GM19452 (cell line): ENCODE data around the gene ZNF592.

ENCODE experiments used
- ATAC-seq: cut with Tn5 transposase; IDR thresholded peaks from one replicate; pipeline ENCODE4 v1.9.1; 2021; ENCODE audit not compliant: unreplicated experiment

ZNF592 gene

DNA sequence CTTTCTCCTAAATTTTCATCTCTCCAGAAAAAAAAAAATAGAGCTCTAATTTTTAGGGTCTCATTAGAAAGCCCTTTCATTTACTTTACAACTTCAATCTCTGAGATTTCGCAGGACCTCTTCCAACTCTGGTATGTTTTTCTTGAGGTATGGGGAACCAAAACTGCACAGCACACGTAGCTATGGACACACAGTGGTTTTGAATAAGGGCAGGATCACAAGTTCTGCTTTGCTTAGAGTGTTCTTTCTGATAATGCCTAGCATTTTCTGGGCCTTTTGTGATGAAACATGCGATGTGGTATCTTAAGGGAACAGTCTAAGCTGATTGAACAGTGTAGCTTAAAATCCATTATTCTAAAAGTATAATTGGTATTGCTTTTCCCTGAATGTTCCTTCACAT lies 25.3 kb downstream of the ZNF592 start:
- no peak for ATAC-seq

DNA sequence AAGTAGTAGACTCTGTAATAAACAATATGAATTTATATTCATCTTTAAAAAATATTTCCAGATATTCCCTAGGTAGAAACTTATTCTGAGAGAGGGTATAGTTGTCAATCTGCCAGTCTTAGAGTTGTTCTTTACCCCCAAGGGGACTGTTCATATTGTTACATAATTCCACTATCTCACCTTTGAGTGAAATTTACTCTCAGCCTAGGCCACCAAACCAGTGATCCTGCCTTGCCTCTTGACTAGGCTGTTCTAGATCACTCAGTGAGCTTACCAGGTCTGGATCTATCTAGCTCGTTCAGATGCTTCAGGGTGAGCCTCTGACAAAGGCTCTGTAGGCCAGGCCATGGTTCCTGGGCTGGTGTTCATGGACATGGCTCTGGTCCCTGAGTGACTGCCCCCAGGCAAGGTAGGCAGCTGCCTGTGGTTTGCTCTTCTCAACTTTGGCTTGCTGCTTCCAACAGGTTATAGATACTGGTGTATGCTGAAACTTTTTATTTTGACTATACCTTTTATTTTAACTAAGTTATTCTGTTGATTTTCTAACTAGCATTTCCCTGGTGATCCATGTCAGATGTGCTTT lies 27.6 kb downstream of the ZNF592 start:
- no peak for ATAC-seq

DNA sequence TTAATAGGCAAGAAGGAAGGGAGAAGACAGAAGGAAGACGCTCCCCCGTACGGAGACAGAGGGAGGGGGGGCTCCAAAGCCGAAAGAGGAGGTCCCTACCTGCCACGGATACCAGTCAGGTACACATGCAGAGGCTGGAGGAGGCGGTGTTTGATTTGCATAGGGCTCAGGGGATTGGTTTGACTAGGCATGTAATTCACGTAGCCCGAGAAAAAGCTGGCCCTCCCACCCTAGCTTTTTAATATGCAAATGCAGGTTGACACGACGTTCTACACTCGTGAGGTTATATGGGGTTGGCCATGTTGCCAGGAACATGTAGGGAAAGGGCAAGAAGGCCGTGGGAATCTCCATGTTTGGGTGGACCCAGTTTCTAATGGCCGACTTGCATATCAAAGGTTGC lies 29.8 kb downstream of the ZNF592 start:
- no peak for ATAC-seq

DNA sequence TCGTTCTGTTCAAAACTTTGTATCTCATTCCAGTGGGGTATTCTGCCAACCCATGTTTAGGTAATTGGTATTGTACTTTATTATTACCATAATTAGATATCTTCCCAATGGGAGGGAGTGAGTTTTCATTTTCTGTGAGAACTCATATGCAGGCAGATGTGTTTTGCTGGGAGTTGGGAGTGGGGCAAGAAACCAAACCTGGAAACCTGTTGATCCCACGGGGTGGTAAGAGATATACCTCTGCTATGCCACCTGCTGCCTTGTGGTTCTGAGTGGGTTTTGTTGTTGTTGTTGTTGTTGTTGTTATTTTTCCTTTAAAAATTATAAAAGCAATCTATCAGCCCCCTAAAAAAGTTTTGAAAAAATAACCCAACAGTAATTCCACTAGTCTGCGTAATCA lies 32.1 kb downstream of the ZNF592 start:
- ATAC-seq, result no peak

DNA sequence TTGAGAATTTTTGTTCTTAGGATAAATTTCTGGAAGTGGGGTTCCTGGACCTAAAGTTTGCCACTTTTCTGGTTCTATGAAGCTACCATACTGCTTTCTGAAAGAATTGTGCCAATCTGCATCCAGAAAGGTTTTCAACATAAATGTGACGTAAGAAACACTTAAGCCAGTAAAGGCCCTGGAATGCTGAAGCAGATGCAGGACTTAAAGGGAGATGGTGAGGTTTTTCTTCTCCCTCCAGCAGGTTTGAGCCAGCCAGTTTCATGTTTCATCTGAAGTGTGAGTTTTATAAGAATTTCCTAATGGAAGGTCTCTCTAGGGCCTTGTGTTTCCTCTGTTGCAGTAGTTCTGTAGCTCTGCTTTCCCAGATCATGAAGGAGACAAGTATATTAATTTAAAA lies 33.1 kb downstream of the ZNF592 start:
- ATAC-seq, result no peak

DNA sequence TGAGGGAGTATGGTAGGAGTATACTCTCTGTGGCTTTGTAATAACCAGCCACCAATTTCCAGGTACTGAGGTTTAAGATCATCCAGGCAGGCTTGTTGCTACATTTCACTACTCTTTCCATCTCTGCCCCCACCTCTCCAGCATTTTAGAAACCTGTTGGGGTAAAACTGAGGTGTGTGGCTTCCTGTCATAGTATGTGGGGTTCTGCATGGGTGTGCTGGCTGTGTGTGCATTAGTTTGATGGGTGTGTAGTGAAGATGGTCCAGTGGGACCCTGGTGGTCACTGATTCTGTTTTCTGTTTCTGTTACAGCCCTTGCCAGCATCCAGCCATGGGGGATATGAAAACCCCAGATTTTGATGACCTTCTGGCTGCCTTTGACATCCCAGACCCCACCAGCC lies 34.0 kb downstream of the ZNF592 start:
- ATAC-seq, result no peak

DNA sequence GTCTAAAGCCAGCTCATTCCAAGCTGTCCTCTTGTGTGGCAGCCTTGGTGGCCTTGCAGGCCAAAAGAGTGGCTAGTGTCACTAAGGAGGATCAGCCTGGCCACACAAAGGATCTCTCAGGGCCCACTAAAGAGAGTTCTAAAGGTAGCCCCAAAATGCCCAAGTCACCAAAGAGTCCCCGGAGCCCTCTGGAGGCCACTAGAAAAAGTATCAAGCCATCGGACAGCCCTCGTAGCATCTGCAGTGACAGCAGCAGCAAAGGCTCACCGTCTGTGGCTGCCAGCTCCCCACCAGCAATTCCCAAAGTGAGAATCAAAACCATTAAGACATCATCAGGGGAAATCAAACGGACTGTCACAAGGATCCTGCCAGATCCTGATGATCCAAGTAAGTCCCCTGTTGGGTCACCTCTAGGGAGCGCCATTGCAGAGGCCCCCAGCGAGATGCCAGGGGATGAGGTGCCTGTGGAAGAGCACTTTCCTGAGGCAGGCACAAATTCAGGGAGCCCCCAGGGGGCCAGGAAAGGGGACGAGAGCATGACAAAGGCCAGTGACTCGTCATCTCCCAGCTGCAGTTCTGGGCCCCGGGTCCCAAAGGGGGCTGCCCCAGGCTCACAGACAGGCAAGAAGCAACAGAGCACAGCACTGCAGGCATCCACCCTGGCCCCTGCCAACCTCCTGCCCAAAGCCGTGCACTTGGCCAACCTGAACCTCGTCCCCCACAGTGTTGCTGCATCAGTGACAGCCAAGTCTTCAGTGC lies 35.3 kb downstream of the ZNF592 start:
- no peak for ATAC-seq

DNA sequence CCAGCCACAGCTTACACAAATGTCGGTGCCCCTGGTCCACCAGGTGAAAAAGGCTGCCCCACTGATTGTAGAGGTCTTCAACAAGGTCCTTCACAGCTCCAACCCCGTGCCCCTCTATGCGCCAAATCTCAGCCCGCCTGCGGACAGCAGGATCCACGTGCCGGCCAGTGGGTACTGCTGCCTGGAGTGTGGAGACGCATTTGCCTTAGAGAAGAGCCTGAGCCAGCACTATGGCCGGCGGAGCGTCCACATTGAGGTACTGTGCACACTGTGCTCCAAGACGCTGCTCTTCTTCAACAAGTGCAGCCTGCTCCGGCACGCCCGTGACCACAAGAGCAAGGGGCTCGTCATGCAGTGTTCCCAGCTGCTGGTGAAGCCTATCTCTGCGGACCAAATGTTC lies 35.9 kb downstream of the ZNF592 start:
- no peak for ATAC-seq

DNA sequence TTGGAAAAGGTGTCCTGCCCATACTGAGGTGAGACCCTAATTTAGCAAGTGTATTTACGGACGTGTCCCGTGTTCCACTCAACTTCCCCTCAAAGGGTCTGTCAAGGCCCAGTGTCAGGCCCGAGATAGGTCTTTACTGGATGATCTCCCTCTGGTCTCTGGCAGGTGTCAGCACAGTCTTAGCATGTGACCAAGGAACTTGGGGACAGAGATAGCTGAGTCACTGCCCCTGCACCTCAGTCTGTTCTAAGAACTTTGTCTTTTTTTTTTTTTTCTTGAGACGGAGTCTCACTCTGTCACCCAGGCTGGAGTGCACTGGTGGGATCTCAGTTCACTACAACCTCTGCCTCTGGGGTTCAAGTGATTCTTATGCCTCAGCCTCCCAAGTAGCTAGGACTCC lies 36.7 kb downstream of the ZNF592 start:
- ATAC-seq, result no peak

DNA sequence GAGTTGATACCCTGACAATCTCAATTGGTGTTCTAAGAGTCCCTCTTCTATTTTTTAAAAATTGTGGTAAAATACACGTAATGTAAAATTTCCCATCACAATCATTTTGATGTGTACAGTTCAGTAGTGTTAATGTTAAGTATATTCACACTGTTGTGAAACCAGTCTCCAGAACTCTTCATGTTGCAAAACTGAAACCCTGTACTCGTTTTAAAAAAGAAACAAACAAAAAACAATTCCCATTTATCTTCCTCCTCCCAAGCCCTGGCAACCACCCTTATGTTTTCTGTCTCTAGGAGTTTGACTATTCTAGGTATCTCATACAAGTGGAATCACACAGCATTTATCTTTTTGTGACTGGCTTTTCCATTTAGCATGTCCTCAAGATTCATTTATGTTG lies 40.1 kb downstream of the ZNF592 start:
- no peak for ATAC-seq

DNA sequence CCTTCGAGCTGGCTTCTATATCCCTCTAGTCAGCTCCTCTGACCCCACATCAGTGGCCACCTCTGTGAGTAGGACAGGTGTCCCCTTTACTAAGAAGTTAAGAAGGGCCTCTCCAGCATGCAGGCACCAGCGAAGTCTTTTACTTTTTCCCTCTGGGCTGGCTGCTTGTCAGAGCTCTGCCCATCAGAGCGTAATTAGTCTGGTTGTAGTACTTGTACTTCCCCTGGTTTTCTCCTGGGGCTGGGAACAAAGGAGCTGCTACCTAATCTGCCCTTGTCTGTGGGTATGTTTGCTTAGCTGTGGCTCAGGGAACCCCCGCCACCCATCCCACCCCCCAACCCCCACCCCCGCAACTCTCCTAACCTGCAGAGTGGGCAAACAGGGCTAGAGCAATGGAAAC lies 41.4 kb downstream of the ZNF592 start:
- no peak for ATAC-seq

DNA sequence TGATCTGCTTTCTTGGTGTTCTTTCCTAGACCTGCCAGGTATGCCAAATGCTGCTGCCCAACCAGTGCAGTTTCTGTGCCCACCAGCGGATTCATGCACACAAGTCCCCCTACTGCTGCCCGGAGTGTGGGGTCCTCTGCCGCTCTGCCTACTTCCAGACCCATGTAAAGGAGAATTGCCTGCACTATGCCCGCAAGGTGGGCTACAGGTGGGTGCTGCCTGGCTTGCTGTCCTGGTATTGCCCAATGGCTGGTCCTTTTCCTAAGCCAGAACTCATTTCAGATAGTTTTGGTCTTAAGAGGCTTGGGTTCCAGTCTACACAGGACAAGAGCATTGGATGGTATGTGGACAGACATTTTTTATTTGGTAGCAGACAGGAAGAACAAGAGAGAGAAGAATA lies 42.3 kb downstream of the ZNF592 start:
- ATAC-seq, result no peak

DNA sequence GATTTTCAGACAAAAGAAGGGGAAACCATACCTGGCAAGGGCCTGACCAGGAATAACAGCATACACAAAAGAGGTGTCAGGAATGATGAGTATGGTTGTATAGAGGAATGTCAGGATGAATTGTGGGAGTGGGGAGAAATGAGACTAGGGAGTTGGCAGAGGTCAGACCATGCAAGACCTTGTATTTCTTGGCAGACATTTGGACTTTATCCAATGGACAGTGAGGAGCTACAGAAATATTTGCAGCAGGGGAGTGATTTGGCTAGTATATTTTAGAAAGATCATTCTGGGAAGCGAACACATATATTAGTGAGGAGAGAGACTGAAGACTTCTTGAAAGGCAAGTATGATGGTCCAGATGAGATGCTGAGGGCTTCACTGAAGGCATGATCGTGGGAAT lies 43.4 kb downstream of the ZNF592 start:
- no peak for ATAC-seq

DNA sequence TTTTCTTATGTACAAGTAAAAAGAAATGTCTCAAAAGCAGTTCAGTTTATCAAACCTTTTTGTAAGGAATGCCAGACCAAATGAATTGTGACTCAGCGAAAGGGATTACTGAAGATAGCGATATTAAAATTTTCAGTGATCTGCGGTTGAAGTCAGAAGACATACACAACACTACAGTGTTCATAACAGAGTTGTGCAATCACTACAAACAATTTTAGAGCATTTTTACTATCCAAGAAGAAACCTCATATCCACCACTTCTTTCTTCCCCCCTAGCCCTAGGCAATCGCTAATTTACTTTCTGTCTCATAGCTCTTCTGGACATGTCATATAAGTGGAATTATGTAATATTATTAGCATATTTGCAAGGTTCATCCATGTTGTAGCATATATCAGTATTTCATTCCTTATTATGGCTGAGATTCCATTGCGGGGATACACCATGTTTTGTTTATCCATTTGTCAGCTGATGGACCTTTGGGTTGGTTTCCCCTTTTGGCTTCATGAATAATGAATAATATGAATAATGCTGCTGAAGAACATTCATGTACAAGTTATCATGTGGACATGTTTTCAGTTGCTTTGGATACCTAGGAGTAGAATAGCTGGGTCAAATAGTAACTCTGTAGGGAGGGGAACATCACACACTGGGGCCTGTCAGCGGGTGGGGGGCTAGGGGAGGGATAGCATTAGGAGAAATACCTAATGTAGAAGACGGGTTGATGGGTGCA lies 45.2 kb downstream of the ZNF592 start:
- ATAC-seq, result no peak

DNA sequence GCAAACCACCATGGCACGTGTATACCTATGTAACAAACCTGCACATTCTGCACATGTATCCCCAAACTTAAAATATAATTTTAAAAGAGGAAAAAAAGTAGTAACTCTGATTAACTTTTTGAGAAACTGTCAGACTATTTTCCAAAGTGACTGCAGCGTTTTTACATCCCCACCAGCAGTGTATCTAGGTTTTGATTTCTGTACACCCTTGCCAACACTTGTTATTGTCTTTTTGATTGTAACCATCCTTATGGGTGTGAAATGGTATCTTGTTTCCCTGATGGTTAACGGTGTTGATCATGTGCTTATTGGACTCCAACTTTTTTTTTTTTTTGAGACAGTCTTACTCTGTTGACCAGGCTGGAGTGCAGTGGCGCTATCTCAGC lies 45.8 kb downstream of the ZNF592 start:
- no peak for ATAC-seq

DNA sequence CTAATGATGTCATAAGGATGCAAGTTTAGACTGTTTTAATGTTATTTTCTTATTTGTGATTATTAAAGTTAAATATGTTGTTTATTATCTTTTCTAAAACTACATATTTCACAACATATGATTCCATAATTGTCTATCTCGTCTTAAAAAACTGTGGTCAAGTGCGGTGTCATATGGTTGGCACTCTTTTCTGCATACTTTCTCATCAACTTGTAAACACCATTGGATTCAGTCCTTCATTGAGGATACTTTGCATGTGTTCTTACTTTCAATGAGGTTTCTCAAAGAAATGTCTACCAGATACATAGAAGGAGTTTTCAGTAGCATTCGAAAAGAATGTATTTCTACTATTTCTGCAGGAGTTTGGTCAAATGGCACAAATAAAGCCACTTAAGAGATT lies 46.8 kb downstream of the ZNF592 start:
- no peak for ATAC-seq

DNA sequence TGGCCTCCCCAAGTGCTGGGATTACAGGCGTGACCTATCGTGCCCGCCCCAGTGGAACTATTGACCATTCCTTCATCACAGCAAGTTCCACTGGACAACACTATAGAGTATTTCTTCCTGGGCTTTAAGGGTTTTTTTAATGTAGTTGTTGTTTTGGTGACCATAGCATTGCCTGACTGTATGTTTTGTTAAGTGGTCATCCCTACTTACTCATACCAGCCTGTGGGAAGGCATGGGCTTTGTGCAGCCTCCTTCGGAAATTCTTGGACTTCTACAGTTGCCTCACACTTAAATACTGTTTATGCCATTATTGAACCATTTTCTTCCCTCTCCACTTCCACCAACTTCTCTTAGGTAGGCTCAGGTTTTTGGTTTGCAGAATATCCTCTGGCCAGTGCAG lies 48.8 kb downstream of the ZNF592 start:
- no peak for ATAC-seq

DNA sequence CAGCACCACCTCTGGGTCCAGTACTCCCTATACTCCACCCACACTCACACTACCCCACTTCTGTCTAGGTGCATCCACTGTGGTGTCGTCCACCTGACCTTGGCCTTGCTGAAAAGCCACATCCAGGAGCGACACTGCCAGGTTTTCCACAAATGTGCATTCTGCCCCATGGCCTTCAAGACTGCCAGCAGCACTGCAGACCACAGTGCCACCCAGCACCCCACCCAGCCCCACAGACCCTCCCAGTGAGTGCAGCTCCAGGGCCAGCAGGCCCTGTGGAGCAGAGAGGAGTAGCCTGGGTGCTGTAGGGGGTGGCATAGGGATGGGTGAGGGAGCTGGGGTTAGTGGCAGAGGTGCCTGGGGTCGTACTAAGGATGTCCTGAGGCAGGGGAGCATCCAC lies 49.4 kb downstream of the ZNF592 start:
- ATAC-seq, result no peak

DNA sequence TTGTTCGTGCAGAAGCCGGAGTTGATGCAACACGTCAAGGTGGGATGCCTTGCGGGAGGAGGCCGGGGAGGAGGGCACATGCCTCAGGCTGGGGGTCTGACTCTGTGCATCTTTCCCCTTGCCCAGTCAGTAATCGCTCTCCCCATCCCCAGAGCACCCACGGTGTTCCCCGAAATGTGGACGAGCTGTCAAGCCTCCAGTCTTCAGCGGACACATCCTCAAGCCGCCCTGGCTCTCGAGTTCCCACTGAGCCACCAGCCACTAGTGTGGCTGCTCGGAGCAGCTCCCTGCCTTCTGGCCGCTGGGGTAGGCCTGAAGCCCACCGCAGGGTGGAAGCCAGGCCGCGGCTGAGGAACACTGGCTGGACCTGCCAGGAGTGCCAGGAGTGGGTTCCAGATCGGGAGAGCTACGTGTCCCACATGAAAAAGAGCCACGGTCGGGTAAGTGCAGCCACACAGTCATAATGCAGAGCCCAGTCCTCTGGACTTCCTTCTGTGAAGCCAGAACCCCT lies 50.1 kb downstream of the ZNF592 start:
- no peak for ATAC-seq

DNA sequence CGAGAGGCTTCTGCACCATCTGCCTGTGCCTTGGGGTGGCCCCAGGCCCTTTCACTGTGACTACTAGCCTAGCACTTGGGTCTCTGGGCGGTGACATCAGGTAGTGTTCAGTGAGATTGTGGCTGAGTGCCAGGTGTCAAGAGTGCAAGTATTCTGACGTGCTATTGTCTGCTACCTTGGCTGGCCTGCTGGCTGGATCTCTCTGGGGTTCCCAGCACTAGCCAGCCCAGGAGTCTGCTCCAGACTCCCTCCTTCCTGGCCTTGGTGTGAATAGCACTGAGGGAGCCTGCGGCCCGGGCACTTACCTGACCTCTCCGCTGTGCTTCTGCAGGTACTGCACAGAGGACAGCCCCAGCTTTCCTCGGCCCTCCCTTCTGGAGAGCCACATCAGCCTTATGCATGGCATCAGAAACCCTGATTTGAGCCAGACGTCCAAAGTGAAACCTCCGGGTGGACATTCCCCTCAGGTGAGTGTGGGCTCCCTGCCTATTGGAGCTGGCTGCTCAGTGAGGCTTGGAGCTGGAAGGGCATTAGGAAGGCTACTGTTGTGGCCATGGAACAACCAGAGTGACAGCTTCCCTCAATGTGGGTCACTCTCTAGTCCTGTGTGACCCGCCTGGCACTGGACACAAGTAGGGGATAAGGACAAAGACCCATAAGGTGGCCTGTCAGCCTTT lies 51.3 kb downstream of the ZNF592 start:
- ATAC-seq, result no peak

DNA sequence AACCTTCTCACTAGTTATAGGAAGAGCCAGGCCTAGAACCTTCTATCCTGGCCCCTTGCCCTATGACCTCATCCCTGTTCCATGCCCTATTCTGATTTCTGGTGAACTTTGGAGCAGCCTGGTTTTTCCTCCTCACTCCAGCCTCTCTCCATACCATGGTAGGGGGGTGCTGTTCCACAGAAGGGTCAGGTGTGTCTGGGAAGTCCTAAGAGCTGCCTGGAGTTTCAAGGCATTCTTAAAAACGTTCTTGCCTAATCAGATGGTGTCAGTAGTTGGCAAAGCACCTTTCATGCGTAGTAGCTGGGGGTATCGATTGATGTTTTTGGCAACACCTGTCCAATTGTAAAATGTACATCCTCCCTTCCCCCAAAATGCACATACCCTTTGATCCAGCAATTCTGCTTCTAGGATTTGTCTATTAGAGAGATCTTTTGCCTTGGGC lies 52.0 kb downstream of the ZNF592 start:
- ATAC-seq, result no peak
